Neutrophil (primary cell): ENCODE data around the gene PXDC1.

ENCODE experiments used
- H3K27ac ChIP-seq: fragments of 200-600 bp; sonication (generic); 2 replicates; pipeline ENCODE4 v1.5.1; 2016; ENCODE audit warnings: mild to moderate bottlenecking, moderate library complexity
- H3K27me3 ChIP-seq: fragments of 200-600 bp; sonication (generic); 2 replicates; pipeline ENCODE4 v1.6.0; 2016; ENCODE audit warnings: mild to moderate bottlenecking
- H3K36me3 ChIP-seq: fragments of 200-600 bp; sonication (generic); 2 replicates; pipeline ENCODE4 v1.5.1; 2017
- H3K4me1 ChIP-seq, 2 experiments: fragments of 200-600 bp in 1 of 2; sonication (generic) in 1 of 2; 1 replicate in 1 of 2; 2 replicates in 1 of 2; pipeline versions ENCODE4 v1.5.1 to v1.6.1; 2013 to 2016; ENCODE audit warnings: low read depth in 1 of 2, low read length in 1 of 2, mild to moderate bottlenecking in 1 of 2, moderate library complexity in 1 of 2; ENCODE audit not compliant: control insufficient read depth in 1 of 2, insufficient read depth in 1 of 2
- H3K4me3 ChIP-seq, 2 experiments: fragments of 200-600 bp in 1 of 2; sonication (generic) in 1 of 2; 1 replicate in 1 of 2; 2 replicates in 1 of 2; pipeline ENCODE4 v1.5.1; 2013 to 2016; ENCODE audit warnings: low read depth in 1 of 2, low read length in 1 of 2, mild to moderate bottlenecking in 1 of 2, moderate library complexity in 1 of 2
- H3K9me3 ChIP-seq: fragments of 200-600 bp; sonication (generic); 2 replicates; pipeline ENCODE4 v1.5.1; 2016
- TF ChIP-seq, protein P1 (sequence below): fragments of 200-600 bp; sonication (generic); IDR thresholded peaks from 2 replicates; pipeline ENCODE4 v1.5.1; 2016; ENCODE audit warnings: antibody characterized with exemption

PXDC1 gene

GRCh38 chr6:3697609-3698008, 53.9 kb downstream of the PXDC1 start:
- Histone ChIP-seq H3K4me3 (no peak overlapping the region), H3K27ac (no peak overlapping the region), H3K9me3 (no peaks in the 10 kb centered on the region), H3K4me1 (no peaks in the 10 kb centered on the region), H3K27me3 (peaks cover 3% of the 10 kb centered on the region), H3K36me3 (no peaks in the 10 kb centered on the region)
- TF ChIP-seq, protein P1, sequence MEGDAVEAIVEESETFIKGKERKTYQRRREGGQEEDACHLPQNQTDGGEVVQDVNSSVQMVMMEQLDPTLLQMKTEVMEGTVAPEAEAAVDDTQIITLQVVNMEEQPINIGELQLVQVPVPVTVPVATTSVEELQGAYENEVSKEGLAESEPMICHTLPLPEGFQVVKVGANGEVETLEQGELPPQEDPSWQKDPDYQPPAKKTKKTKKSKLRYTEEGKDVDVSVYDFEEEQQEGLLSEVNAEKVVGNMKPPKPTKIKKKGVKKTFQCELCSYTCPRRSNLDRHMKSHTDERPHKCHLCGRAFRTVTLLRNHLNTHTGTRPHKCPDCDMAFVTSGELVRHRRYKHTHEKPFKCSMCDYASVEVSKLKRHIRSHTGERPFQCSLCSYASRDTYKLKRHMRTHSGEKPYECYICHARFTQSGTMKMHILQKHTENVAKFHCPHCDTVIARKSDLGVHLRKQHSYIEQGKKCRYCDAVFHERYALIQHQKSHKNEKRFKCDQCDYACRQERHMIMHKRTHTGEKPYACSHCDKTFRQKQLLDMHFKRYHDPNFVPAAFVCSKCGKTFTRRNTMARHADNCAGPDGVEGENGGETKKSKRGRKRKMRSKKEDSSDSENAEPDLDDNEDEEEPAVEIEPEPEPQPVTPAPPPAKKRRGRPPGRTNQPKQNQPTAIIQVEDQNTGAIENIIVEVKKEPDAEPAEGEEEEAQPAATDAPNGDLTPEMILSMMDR: no peak

GRCh38 chr6:3696525-3697088, 54.9 kb downstream of the PXDC1 start:
- H3K4me3 ChIP-seq: no peak overlapping the region
- H3K36me3 ChIP-seq: no peaks in the 10 kb centered on the region
- H3K27me3 ChIP-seq: no peaks in the 10 kb centered on the region
- TF ChIP-seq, protein P1: no peak
- H3K9me3 ChIP-seq: no peaks in the 10 kb centered on the region
- H3K4me1 ChIP-seq: no peaks in the 10 kb centered on the region
- H3K27ac ChIP-seq: no peak overlapping the region

DNA sequence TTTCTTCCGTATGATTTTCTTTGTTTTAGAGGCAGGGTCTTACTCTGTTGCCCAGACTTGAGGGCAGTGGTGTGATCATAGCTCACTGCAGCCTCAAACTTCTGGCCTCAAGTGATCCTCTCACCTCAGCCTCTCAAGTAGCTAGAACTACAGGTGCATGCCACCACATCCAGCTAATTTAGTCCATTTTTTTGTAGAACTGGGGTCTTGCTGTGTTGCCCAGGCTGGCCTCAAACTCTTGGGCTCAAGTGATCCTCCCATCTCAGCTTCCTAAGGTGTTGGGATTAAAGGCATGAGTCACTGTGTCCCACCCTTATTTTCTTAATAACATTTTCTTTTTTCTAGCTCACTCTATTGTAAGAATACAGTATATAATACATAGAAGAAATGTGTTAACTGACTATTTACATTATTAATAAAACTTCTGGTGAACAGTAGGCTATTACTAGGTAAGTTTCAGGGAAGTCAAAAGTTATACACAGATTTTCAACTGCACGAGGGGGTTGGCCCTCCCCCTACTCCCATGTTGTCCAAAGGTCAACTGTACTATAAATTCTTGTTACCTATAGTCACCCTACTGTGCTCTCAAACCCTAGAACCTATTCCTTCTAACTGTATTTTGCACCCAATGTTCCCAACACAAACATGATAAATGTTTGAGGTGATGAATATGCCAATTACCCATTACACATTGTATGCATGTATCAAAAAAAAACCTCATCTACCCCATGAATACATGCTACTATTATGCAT, 56.3 kb downstream of the PXDC1 start:
- Histone ChIP-seq H3K9me3 (no peaks in the 10 kb centered on the region), H3K27me3 (no peaks in the 10 kb centered on the region), H3K27ac (no peak overlapping the region), H3K36me3 (no peaks in the 10 kb centered on the region), H3K4me3 (no peak overlapping the region), H3K4me1 (no peaks in the 10 kb centered on the region)
- TF ChIP-seq, protein P1: no peak

DNA sequence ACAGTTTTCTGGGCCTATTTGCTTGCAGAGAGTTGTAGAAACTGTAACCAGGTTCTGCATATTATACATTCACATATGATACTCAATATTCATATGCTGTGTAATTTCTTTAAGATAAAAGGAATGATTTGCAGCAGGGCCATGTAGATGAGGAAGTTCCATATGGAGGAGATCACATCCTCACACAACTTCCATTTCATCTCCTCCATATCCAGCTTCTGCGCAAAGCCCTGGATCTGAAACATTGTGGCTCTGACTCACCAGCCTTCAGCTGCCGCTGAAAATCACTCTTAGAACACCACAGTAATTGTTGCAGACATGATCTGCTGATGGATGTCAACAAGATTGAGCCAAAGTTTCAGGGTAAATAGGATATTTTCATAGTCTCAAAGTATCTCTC, 57.7 kb downstream of the PXDC1 start:
- Histone ChIP-seq H3K4me1 (no peaks in the 10 kb centered on the region), H3K27me3 (no peaks in the 10 kb centered on the region), H3K4me3 (no peak overlapping the region), H3K27ac (no peak overlapping the region), H3K9me3 (no peaks in the 10 kb centered on the region), H3K36me3 (no peaks in the 10 kb centered on the region)
- TF ChIP-seq, protein P1: no peak

DNA sequence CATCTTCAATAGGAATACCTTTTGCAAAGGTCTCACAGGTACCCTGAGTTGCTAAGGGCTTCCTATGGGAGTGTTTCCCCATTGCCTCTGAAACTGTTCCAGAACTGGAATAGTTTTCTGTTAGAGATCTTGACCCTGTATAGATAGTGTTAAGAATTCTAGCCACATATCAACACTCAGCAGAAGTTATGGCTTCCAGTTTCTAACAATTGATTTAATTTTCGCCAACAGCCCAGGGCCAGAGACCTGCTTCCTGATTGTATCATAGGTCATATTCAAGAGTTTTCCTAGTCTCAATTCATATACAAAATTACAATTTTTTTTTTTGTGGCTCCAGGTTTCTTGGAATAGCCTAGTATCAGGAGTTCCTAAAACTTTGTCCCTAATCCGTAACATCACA, 61.0 kb downstream of the PXDC1 start:
- no peaks in the 10 kb centered on the region for H3K9me3 ChIP-seq
- H3K4me1 ChIP-seq: no peaks in the 10 kb centered on the region
- no peak overlapping the region for H3K4me3 ChIP-seq
- no peaks in the 10 kb centered on the region for H3K36me3 ChIP-seq
- no peaks in the 10 kb centered on the region for H3K27me3 ChIP-seq
- TF ChIP-seq, protein P1: no peak
- no peak overlapping the region for H3K27ac ChIP-seq
